ENCODE data around the gene DMAP1.
"Not testable (repeated sequence)": the region's sequence is repeated elsewhere in the genome, so short reads cannot be mapped to it uniquely, and the experiment has no call there.

The DMAP1 gene

GRCh38 chr1:44213222-44214112, at the start of gene DMAP1:
TSS of gene DMAP1 (plus strand) at chr1:44213471. CDS start at chr1:44213754, 283 bp downstream.
- DNase-seq: peak; percentile 98

GRCh38 chr1:44168520-44169098, 44.7 kb upstream of the DMAP1 start:
- DNase-seq: no peak

DNA sequence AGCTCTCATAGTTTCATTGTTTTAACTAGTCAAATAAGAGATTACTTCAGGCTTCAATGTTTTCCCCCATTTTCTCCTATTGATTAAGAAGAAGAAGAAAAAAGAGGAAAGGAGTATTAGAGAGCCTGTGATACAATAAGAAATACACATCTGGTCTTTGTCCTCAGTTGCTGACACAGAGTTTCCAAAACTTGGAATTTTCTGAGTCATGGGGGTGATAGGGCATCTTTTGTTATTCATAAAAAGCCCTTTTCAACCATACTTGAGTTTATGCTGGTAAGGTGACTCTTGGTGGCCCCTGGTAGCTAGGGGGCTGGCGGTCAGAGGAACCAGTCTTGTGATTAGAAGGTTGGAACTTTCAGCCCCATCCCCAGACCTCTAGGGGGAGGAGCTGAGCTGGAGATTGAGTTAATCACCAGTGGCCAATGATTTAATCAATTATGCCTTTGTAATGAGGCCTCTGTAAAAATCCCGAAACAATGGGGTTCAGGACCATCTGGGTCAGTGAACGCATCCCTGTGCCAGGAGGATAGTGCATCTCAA, 42.9 kb upstream of the DMAP1 start:
- DNase-seq: no peak

DNA sequence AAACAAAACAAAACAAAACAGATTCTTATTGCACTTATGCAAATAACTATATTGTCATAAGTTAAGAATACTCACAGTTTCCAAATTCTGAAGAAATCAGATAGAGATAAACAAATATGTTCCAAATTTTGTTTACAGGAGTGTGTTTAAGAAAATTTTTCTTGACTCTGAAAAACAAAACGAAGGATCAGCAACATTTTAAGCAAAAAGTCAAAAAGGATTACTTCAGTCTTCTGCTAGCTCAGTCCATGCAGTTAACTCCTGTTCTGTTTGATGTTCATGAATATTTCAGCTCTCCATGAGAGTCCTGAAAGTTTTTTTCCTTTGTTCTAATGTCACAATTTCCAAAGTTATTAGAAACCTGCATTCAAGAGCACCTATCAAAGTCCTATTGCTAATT, 38.6 kb upstream of the DMAP1 start:
- no peak for DNase-seq

DNA sequence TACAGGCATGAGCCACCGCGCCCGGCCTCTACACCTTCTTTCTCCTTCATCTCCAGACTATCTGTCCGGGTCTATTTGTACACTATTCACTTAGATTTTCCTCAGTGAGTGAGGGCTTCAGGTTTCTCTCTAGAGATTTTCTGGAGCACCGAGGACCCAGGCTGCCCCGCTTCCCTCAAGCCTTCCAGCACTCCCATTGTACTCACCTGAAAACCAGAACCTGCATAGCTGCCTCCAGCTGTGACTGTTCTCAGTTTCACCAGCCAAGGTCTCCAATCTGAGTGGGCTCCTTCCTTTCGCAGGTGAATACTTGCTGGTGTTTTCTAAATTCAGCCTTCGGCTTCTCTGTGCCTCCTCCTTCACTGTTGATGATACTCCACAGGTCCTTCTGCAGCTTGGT, 12.9 kb upstream of the DMAP1 start:
- no peak for DNase-seq

GRCh38 chr1:44206545-44206944, 6.7 kb upstream of the DMAP1 start:
- not testable (repeated sequence) for DNase-seq

- no peak for DNase-seq
Measured at GRCh38 chr1:44208226-44208625, 5.0 kb upstream of the DMAP1 start.

GRCh38 chr1:44210595-44210994, 2.7 kb upstream of the DMAP1 start:
- no peak for DNase-seq

- no peak for DNase-seq
Measured at GRCh38 chr1:44212355-44213221, 683 bp upstream of the DMAP1 start.

DNA sequence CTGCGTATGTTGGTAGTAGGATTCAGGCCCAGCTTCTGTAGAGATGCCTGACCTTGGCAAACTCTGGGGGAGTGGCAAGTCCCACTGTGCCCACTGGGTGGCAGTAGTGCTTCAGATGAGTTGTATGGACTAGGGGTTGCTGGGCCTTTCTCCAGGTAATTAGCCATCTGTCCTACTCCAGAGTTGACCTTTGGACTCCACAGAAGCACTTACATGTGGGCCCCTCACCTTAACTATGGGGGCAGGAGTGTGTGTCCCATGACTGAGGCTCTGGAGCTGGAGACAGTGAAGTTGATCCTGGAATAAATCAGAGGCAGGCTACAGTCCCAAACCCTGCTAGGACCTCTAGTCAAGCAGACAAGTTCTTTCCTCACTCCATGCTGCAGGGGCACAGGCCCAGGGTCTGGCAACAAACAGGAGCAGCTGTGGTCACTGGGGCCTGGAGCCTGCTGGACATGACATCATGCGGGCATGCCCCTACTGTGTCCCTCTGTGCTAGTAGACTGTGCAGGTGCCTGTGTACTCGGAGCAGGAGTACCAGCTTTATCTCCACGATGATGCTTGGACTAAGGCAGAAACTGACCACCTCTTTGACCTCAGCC, 4.6 kb downstream of the DMAP1 start:
- DNase-seq: peak; percentile 84

GRCh38 chr1:44218503-44219300, 5.4 kb downstream of the DMAP1 start:
- no peak for DNase-seq

DNA sequence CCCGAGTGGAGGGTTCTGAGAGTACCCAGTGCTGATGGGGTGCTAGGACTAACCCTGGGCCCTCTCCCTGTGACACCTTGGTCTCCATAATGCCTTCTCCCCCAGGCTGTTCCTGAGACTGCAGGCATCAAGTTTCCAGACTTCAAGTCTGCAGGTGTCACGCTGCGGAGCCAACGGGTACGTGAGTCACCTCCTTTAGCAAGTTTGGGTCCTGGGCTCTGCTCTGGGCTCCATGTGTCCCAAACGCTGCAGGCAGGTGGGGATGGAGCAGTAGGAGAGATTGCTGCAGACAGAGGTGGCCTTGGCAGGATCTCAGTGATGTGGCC, 6.0 kb downstream of the DMAP1 start:
- DNase-seq: no peak

GRCh38 chr1:44220001-44220751, 6.9 kb downstream of the DMAP1 start:
- no peak for DNase-seq

DNA sequence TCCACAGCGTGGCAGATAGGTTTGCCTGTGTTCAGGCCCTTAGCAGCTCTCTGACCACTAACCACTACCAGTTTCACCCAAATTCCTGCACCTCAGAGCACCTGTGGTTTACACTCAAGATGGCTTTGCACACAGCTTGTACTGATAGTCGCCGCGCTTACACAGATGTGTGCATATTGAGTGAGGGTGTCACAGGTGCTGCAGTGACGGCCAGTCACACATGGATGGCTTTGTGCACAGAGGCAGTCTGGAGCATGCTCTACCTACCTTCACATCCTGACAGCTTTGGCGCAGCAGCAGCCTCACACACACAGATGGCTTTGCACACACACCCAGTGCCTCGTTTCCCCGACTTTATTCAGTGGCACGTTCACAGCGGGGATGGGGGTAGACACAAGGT, 7.5 kb downstream of the DMAP1 start:
- no peak for DNase-seq

- DNase-seq: no peak
Measured at GRCh38 chr1:44221769-44222168, 8.5 kb downstream of the DMAP1 start.

GRCh38 chr1:44222397-44223186, 9.3 kb downstream of the DMAP1 start:
- DNase-seq: no peak

- DNase-seq: no peak
Measured at GRCh38 chr1:44223187-44223610, 9.9 kb downstream of the DMAP1 start.

DNA sequence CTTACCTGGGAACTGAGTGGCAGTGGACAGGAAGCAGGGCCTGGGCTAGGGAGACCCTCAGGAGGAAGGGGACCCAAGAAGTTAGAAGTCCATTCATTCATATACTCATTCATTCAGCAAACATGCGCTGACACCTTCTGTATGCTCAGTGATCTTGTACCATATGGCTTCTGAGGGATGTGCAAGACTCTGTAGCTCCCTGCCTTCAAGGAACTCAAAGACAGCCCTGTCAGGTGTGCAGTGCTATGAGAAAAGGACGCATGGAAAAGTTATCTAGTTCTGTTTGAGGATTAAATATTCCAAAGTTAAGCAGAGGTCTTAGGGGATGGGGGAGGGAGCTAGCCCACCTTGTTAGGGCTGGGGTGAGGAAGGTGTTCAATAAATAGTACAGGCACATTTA, 12.5 kb downstream of the DMAP1 start:
- DNase-seq: peak; percentile 35

DNA sequence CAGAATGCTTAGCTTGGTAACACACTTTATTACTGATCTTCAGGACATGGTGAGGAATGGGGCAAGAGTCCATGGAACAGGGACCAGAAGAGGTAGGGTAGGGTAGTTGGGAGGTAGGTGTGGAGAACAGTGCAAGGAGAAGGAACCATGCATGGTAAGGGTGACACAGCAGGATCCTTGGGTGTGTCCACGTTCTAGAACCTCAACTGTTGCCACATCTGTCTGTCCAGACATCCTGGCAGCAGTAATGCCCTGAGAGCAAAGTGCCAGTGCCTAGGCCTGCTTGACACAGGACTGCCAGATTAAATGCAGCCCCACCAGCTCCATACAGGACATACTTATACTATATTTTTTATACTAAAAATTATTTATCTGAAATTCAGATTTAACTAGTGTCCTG, 13.9 kb downstream of the DMAP1 start:
- no peak for DNase-seq

DNA sequence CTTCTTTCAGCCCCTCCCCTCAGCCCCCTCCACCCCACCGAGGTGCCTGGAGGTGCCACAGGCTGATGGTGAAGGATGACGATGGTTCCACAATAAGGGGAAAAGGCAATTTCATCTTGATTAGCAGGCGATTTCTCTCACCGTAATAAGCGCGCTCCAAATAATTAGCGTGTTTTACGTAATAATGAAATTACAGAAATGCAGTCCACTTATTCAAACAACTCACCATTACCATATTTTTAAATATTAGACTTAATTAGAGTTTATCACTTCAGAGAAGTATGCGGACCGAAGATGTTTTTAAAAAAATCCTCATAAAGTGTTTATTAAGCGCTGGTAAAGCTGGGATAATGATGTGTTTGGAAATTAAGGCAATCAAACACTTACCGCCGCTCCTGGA, 14.9 kb downstream of the DMAP1 start:
- DNase-seq: no peak
